Liver (tissue), 3 donors: ENCODE measurements around the gene CGB2.

Experiments used
- CTCF ChIP-seq: fragments of 150-350 bp; IDR thresholded peaks from 2 replicates; pipeline ENCODE4 v1.5.1; 2017; ENCODE audit warnings: improper control_type of control experiment, low read depth, low read length; ENCODE audit not compliant: missing input control
- EGR1 ChIP-seq, 2 donors: IDR thresholded peaks; 2 replicates each; pipeline ENCODE4 v1.6.1; 2016 to 2018; ENCODE audit warnings: antibody characterized with exemption in 2 of 2, low read depth in 2 of 2
- FOXA1 ChIP-seq: IDR thresholded peaks from 2 replicates; pipeline ENCODE4 v1.6.1; 2016; ENCODE audit warnings: antibody characterized with exemption
- GABPA ChIP-seq, 2 donors: IDR thresholded peaks in 1 of 2; conservative IDR thresholded peaks in 1 of 2; 2 replicates each; pipeline ENCODE4 v1.6.1; 2016; ENCODE audit warnings: antibody characterized with exemption in 2 of 2, mild to moderate bottlenecking in 1 of 2, moderate library complexity in 1 of 2
- HNF4A ChIP-seq, 2 donors: conservative IDR thresholded peaks; 2 replicates each; pipeline ENCODE4 v1.6.1; 2016; ENCODE audit warnings: antibody characterized with exemption in 2 of 2, mild to moderate bottlenecking in 2 of 2
- RAD21 ChIP-seq, 2 donors: IDR thresholded peaks; 2 replicates each; pipeline ENCODE4 v1.6.1; 2016; ENCODE audit warnings: antibody characterized with exemption in 2 of 2, mild to moderate bottlenecking in 2 of 2
- REST ChIP-seq: IDR thresholded peaks from 2 replicates; pipeline ENCODE4 v1.6.1; 2016; ENCODE audit warnings: antibody characterized with exemption, mild to moderate bottlenecking
- RXRA ChIP-seq, 2 donors: IDR thresholded peaks; 2 replicates each; pipeline ENCODE4 v1.6.1; 2017 to 2018; ENCODE audit warnings: antibody characterized with exemption in 2 of 2, mild to moderate bottlenecking in 1 of 2
- TAF1 ChIP-seq: conservative IDR thresholded peaks from 2 replicates; pipeline ENCODE4 v1.6.1; 2016; ENCODE audit warnings: antibody characterized with exemption, mild to moderate bottlenecking
- YY1 ChIP-seq: IDR thresholded peaks from 2 replicates; pipeline ENCODE4 v1.6.1; 2016; ENCODE audit warnings: antibody characterized with exemption, mild to moderate bottlenecking
- donor health status: healthy.
- donor health status: healthy.

- TF ChIP-seq CTCF (no peak), RXRA (IDR thresholded peaks at IDR 0.05) (no peak), TAF1 (no peak), REST (no peak), FOXA1 (no peak), EGR1 (IDR thresholded peaks at IDR 0.05; ENCODE audit: low read depth in 2 of 2) (no peak), HNF4A (conservative IDR thresholded peaks at IDR 0.05) (no peak), GABPA (IDR thresholded peaks at IDR 0.05 in 1 of 2, conservative IDR thresholded peaks at IDR 0.05 in 1 of 2) (no peak), RAD21 (IDR thresholded peaks at IDR 0.05) (no peak), YY1 (no peak)
These were observed 37.3 kb downstream of the CGB2 start for GRCh38 chr19:49069026-49069425.
